HG02852 (cell line): ENCODE results near the gene BECN2.
A peak's percentile ranks its signal among the peaks of the same experiment; 100 is the strongest.
"Not testable (repeated sequence)": the region's sequence is repeated elsewhere in the genome, so short reads cannot be mapped to it uniquely, and the experiment has no call there.

Experiments
- ATAC-seq: cut with Tn5 transposase; IDR thresholded peaks from one replicate; pipeline ENCODE4 v1.9.1; 2021; ENCODE audit warnings: mild to moderate bottlenecking, moderate library complexity; ENCODE audit not compliant: unreplicated experiment

BECN2 gene

GRCh38 chr1:241976229-241976628, 18.7 kb downstream of the BECN2 start:
- ATAC-seq: no peak

GRCh38 chr1:241979071-241979470, 21.5 kb downstream of the BECN2 start:
- no peak for ATAC-seq

GRCh38 chr1:241979926-241980325, 22.4 kb downstream of the BECN2 start:
- ATAC-seq: no peak

- peak; percentile 64 for ATAC-seq
Measured at GRCh38 chr1:241985787-241986186, 28.2 kb downstream of the BECN2 start.

GRCh38 chr1:241988389-241988930, 30.9 kb downstream of the BECN2 start:
- not testable (repeated sequence) for ATAC-seq

GRCh38 chr1:241990040-241990439, 32.5 kb downstream of the BECN2 start:
- no peak for ATAC-seq

- no peak for ATAC-seq
Measured at GRCh38 chr1:241992734-241993133, 35.2 kb downstream of the BECN2 start.

GRCh38 chr1:241994171-241994570, 36.6 kb downstream of the BECN2 start:
- no peak for ATAC-seq

GRCh38 chr1:241997401-241997998, 39.9 kb downstream of the BECN2 start:
- no peak for ATAC-seq

GRCh38 chr1:241998412-241998921, 40.9 kb downstream of the BECN2 start:
- ATAC-seq: peak; percentile 83

- no peak for ATAC-seq
Measured at GRCh38 chr1:241999026-241999425, 41.5 kb downstream of the BECN2 start, which contains the start of gene MAP1LC3C. Gene MAP1LC3C (minus strand): TSS chr1:241999098. CDS start chr1:241999008, 90 bp downstream.

- no peak for ATAC-seq
Measured at GRCh38 chr1:242000434-242000833, 42.9 kb downstream of the BECN2 start.

- ATAC-seq: no peak
Measured at GRCh38 chr1:242002072-242002471, 44.5 kb downstream of the BECN2 start.

GRCh38 chr1:242002510-242002909, 44.9 kb downstream of the BECN2 start:
- ATAC-seq: no peak

- ATAC-seq: no peak
Measured at GRCh38 chr1:242004751-242005495, 47.4 kb downstream of the BECN2 start.

GRCh38 chr1:242005866-242006535, 48.4 kb downstream of the BECN2 start:
- ATAC-seq: no peak

- ATAC-seq: no peak
Measured at GRCh38 chr1:242006976-242007375, 49.4 kb downstream of the BECN2 start.
